SW480 (cell line): ENCODE measurements around the gene SSX3.
"Not testable (repeated sequence)": the region's sequence is repeated elsewhere in the genome, so short reads cannot be mapped to it uniquely, and the experiment has no call there.

Source experiments
- DNase-seq: peaks from one replicate; pipeline ENCODE4 v3.0.0-alpha.2; 2016; ENCODE audit warnings: low spot score

The SSX3 gene, protein sequence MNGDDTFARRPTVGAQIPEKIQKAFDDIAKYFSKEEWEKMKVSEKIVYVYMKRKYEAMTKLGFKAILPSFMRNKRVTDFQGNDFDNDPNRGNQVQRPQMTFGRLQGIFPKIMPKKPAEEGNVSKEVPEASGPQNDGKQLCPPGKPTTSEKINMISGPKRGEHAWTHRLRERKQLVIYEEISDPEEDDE

DNA sequence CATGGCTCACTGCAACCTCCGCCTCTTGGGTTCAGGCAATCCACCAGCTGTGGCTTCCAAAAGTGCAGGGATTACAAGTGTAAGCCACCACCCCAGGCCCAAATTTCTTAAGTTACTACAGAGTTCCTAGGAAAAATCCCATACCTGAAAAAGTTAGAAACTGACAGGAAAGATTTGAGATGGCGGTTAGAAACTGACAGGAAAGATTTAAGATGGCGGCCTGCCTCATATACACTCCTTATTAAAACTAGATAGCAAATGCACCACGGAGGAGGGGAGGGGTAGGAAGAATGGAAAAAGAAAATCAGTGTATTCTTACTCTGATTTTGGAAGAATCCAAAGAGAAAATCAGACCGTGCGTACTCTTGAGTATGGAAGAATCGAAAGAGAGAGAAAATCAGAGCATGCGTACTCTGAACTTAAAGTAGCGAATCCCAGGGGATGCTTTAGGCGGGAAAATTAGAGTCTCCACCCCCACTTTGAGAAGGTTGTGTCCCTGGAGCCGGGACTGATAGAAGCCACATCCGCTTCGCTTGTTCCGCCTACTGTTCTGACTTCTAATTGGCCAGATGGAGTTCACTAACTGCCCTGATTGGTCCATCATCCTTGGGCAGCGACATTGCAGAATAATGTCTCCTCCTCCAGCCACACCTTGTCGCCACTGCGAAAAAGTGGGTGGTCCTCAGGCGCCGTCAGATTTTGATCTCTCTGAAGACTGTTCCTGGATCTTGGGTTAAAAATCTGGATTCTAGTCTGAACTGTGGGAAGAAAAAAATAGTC lies at the start of gene SSX3:
SSX3 (minus strand) TSS at position 389 of the 780 bp plus-strand sequence. CDS start 1,454 bp downstream, outside the sequence.
- not testable (repeated sequence) for DNase-seq

DNA sequence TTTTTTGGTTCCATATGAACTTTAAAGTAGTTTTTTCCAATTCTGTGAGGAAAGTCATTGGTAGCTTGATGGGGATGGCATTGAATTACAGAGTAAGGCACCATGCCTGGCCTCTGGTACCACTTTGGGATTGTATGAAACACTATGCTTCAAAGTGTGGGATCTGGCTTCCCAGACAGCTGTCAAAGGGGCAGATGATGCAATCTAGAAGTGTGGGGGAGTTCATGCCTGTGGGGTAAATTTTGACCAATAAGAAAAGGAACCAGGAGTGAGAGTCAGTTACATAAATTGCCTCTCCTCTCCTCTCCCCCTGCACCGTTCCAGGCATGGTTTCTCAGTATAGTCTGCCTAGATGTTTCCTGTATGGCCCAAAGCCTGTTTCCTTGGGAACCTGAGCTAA lies 41.3 kb upstream of the SSX3 start:
- DNase-seq: not testable (repeated sequence)

DNA sequence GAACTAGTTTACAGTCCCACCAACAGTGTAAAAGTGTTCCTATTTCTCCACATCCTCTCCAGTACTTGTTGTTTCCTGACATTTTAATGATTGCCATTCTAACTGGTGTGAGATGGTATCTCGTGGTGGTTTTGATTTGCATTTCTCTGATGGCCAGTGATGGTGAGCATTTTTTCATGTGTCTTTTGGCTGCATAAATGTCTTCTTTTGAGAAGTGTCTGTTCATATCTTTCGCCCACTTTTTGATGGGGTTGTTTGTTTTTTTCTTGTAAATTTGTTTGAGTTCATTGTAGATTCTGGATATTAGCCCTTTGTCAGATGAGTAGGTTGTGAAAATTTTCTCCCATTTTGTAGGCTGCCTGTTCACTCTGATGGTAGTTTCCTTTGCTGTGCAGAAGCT lies 40.4 kb upstream of the SSX3 start:
- not testable (repeated sequence) for DNase-seq

DNA sequence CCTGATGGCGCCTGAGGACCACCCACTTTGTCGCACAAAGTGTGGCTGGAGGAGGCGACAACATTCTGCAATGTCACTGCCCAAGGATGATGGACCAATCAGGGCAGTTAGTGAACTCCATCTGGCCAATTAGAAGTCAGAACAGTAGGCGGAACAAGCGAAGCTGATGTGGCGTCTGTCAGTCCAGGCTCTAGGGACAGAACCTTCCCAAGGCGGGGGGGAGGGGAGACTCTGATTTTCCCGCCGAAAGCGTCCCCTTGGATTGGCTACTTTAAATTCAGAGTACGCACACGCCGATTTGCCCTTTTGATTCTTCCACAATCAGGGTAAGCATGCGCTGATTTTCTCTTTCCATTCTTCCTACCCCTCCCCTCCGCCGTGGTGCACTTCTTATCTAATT lies 26.7 kb upstream of the SSX3 start, which contains the start of gene SSX4:
SSX4 (plus strand) TSS at position 301 of the 400 bp plus-strand sequence. CDS start 515 bp downstream, outside the sequence.
- DNase-seq: not testable (repeated sequence)

DNA sequence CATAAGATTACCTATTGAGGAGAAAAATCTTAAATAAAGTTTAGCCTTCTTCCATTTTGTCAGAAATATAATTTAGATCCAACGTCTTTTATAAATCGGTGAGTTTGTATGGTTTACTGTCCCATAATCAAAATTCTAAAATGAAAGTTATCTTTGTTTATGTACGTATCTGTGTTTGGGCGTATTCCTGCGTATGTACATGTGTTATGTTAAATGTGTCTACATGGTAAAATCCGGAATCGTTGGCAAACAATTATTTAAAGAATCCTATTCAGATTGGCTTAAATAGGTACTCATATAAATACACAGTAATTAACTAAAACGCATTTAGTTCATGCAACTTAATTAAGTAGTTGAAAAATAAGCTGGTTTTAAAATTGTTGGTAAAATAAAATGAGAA lies 13.9 kb upstream of the SSX3 start:
- DNase-seq: not testable (repeated sequence)

DNA sequence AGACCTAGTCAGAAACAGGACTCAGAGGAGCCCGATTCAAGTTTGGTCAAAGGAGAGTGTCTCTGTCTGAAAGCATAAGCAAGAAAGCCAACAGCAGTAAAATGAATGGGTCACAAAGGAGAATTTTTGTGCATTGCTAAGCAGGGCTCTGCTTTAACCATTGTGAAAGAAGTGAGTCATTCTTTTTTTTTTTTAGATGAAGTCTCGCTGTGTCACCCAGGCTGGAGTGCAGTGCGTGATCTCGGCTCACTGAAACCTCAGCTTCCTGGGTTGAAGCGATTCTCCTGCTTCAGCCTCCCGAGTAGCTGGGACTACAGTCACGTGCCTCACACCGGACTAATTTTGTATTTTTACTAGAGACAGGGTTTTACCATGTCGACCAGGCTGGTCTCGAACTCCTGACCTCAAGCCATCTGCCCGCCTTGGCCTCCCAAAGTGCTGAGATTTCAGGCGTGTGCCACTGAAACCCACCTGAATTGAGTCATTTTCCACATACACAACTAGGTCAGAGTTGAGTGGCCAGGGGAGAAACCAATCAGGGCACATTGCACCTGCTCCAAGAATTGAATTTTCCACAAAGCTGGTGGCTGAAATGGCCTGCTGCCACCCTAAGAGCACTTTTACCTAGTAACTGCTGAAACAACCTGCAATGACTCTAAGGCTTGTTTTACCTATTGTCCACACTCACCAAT lies 11.4 kb upstream of the SSX3 start:
- DNase-seq: not testable (repeated sequence)

DNA sequence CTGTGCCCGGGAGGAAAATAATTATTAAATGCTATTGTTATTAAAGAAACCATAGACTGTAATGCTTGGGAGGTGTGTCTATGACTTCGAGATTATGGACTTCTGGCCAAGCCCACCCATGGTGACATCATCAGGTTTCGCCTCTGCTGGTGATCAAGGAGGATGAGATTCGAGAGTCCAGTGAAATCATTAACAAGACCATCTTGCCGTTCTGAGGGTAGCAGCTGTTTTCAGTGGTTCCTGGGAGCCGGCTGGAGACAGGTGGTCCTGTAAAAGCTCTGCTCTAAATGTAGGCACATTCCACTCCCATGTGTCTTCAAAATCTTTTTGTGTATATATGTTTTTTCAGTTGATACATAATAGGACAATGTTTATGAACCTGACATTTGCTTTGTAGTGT lies 2.8 kb upstream of the SSX3 start:
- not testable (repeated sequence) for DNase-seq

DNA sequence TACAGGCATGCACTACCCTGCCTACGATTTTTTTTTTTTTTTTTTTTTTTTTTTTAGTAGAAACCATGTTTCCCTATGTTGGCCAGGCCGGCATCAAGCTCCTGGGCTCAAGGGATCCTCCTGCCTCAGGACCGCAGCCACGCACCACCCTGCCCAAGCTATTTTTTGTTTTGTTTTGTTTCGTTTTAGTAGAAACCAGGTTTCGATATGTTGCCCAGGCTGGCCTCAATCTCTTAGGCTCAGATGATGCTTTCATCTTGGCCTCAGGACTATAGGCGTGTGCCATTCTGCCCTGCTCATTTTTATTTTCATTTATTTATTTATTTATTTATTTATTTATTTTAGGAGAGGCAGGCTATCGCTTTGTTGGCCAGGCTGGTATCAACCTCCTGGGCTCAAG lies 1.2 kb upstream of the SSX3 start:
- DNase-seq: no peak

DNA sequence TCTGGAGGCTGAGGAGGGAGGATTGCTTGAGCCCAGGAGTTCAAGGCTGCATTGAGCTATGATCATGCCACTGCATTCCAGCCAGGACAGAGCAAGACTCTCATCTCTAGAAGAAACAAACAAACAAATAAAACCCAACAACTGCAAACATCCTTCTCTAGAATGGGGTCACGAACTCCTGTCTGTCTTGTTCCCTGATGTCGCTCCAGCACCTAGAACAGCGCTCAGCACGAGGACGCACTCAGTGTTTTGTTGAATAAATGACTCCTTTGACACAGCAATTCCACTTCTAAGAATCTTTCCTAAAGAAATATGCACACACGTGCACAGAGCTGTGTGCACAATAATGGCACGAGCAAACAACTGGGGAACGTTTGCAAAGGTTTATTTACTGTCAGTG lies 10.4 kb downstream of the SSX3 start:
- DNase-seq: not testable (repeated sequence)

DNA sequence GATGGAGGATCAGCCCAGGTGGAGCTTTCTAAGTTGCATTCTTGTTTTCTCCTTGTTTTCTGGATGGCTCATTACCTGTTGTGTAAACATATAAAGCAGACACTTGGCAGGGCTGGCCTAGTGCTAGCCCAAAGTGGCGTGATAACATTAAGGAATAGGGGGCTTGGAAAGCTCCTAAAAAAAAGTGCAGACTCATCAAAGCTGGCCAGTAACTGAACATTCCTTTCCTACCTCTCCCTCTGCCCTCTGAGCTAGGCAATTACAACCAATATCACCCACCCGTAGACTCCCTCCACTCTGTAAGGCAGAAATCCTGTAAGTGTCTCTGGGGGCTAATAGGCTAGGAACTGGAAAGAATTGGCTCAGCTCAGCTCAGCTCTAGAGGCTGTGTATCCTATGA lies 42.5 kb downstream of the SSX3 start:
- not testable (repeated sequence) for DNase-seq

DNA sequence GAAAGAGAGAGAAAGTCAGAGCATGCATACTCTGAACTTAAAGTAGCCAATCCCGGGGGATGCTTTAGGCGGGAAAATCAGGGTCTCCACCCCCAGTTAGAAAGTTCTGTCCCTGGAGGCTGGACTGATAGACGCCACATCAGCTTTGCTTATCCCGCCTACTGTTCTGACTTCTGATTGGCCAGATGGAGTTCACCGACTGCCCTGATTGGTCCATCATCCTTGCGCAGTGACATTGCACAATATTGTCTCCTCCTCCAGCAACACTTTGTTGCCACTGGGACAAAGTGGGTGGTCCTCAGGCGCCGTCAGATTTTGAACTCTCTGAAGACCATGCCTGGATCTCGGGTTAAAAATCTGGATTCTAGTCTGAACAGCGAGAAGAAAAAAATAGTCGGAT lies 50.3 kb downstream of the SSX3 start:
- DNase-seq: no peak
